Measurements from ENCODE around the gene MPP4.

The MPP4 gene

DNA sequence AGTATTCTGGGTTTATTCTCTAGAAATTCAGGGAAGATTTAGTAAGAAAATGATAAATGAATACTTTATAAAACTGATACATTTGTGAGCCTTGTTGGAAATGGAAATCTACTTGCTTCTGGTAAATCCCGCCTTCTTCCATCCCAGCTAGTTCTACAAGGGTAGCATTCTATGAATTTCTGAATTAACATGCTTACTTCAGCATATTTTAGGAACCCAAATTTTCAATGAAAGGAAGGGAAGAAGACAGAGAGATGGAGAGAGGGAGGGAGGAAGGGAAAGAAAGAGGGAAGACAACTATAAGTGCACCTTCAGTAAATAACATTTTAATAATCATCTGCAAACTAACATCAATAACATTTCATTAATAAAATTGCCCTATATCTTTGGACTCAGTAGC, 28.6 kb downstream of the MPP4 start:
- no peak for DNase-seq

- no peak for DNase-seq
Observed at GRCh38 chr2:201668402-201668910, 30.0 kb downstream of the MPP4 start.

DNA sequence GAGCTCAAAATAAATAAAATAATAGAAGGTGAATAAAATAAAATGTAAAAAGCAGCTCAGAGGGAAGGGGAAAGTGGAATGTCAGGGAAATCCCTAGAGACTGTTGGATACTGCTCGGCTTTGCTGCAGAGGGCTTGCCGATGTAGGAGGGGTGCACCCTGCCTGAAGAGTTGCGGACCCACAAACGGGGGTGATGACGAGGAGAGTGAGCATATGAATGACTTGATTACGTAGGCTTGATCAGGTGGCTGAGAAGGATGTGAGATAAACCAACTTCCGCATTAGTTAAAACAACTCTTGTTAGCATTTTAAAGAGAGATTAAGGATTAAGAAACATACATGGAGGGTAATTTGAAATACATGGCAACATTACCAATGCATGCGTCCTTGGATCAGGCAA, 34.1 kb downstream of the MPP4 start:
- DNase-seq: no peak

GRCh38 chr2:201661366-201661765, 37.1 kb downstream of the MPP4 start:
- no peak for DNase-seq

DNA sequence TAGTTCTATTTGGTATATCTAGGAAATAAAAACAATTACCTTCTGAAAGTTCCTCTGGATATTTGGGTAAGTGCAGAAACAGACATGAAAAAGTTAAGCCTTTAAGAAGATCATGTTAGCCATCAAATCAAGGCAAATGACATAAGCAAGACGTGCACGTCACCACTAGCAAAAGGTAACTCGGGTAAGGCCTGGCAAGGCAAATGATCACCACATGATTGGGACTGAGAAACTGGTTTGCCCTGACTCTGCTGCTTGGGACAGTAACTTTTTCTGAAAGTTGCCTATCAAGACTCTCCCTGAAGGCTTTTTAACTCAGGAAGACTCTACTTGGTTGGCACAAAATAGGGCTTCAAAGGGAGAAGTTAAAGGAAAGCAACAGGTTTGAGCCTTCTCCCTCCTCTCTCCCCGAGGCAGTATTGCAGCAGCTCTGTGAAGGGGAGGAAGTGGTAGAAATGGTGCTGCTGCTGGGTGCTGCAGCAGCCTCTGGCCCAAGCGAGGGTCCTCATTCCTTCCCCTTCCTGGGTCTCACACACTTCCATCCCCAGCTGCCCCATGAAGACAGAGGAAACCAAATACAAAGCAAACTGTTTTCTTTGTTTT, 38.0 kb downstream of the MPP4 start:
- no peak for DNase-seq

GRCh38 chr2:201656740-201657139, 41.7 kb downstream of the MPP4 start:
- no peak for DNase-seq

DNA sequence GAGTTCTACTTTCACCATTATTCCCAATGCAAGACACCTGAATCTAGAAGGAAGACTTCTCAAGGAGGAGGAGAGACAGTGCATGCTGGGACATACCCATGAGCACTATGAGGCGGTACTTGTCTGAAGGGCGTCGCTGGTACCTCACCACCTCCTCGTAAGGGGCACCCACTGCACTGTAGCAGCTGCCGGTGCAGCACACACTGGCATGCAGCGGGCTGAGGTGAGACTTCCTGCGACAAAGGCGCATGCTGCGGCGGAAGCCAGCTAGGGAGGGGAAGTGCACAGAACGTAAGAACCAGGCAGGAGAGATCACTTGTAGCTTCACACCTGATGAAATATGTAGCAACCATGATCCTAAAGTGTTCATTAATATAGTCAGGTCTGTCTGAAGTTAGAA, 42.3 kb downstream of the MPP4 start:
- DNase-seq: no peak

DNA sequence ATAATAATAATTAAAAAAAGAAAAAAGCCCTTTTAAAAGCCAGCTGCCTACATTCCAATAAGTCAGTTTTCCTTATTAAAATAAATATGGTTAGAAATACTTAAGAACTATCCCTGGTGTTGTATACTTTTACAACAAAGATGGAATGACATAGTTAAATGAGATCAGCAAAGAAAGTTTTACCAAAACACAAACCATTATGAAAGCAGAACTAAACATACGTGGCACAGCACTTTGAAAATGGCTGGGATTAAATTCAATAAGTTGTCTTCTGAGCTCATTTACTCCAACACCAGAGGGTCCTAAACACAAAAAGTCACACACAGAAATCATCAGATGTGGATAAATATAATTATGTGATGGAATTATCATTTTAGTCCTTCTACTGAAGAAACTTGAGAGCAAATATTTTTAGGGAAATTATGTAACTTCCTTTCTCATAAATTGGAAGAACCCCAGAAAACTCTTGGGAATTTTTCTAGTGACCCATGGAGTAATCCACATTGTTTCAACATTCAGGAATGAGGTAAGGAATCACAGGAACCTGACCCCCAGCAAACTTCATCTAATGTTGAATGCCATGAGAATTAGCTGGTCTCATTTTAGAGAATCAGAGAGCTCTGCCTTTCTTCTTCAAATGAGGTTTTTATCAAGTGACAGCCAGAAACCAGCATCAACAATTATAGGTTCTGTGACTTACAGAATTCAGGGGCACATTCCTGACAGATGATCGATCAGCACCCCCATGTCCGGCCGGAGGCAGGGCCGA, 43.6 kb downstream of the MPP4 start:
- DNase-seq: no peak

DNA sequence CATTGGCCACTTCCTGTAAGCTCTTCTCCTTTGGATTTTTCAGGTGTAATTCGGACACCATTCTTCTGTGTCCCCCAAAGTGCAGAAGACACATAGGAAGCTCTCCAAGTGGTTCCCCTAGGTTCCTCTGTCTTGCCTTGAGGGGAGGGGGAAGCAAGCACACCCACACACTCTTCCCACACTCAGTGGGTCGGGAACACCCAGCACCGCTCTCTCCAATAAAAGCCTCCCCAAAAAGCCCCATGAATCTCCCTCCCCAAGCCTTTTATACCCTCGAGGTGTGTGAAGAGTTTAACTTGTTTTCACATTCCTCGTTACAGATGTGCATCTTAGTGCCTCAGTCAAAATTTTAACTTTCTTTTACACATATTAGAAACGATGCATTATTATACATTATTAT, 45.2 kb downstream of the MPP4 start:
- DNase-seq: no peak

DNA sequence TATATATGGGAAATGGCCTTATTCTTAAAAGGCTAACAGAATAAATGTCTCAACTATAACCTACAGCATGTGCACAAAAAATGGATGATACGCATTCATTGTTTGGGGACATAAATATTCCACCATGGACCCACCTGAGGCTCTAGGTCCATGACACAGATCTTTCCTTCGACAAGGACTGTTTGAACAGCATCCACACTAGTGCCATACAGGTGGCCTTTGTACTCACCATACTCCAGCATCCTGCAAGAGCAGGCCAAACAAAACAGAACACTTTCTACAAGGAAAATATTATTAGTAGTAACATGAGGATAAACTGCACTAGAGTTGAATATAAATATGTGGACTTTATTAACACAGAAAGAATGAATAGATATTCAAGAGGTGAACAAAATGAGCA, 49.0 kb downstream of the MPP4 start:
- DNase-seq: no peak

GRCh38 chr2:201647431-201647830, 51.0 kb downstream of the MPP4 start:
- no peak for DNase-seq

- DNase-seq: no peak
Observed at GRCh38 chr2:201644001-201644400, 54.4 kb downstream of the MPP4 start.

DNA sequence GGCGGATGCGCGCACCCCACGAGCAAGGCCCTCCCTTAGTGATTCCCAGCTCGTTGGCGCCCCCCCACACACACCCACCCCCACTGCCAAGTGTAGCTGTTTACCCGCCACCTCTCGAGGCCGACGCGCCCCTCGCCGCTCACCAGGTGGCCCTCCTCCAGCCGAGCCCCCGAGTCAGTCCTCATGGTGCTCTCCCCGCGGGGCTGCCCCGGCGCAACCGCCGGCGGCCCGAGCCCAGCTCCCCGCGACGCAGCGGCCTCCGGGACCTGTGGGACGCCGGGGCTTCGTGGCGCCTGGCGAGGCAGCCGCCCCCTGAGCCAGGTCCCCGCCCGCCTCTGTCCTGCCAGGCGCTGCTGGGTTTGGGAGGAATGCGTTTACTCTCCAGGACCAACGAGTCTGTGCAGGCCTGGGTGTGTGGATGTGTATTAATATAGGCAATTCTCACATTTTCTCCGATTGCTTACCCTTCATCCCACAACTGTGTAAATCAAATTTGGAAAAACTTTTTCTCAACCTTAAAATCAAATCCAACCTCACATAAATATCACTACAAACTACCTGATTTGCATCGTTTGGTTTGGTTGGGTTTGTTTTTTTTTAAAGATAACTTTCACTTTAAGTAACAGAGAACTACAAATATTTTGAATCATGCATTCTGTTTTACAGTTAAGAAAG, 55.1 kb downstream of the MPP4 start, which contains the start of gene TMEM237:
Gene TMEM237, minus strand, starts transcription at position 288 of the 675 bp plus-strand sequence. Its CDS starts 103 bp downstream, at position 185.
- DNase-seq: peak; percentile 32

GRCh38 chr2:201642579-201643215, 55.7 kb downstream of the MPP4 start:
- DNase-seq: peak; percentile 57

DNA sequence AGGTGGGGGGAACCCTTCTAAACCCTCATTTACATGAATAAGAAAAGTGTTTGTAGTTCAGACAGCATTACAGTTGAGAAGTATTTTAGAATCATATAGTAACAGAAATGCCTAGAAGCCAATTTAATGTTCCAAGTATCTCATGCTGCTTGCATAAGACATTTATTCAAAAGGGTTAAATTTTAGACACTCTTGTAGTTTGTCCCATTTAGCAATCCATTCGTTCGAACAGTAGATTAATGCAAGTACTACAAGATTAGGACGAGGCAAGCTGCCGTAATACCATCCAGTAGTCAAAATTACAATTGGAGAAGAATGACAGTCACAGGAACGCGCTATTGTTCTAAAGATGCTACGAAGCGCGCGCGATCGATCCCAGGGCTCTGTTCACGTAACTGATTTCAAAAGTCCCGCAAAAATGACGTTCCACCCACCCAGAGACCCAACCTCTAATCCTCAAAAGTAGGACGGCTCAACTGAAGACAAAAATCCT, 56.3 kb downstream of the MPP4 start:
- DNase-seq: no peak

DNA sequence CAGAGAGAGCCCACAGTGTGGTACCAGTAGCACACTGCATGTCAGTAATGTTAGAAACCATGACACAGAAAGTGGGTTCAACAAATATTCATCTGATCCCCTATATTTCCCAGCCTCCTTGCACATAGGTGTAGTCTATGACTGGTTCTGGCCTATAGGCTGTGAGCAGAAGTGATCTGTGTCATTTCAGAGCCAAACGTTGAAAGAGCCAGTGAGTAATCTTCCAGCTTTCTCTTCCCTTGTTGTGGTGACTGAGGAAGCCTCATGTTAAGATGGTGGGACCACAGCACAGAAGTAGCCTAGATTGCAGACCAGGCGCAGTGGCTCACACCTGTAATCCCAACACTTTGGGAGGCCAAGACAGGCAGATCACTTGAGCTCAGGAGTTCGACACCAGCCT, 59.2 kb downstream of the MPP4 start:
- DNase-seq: no peak

DNA sequence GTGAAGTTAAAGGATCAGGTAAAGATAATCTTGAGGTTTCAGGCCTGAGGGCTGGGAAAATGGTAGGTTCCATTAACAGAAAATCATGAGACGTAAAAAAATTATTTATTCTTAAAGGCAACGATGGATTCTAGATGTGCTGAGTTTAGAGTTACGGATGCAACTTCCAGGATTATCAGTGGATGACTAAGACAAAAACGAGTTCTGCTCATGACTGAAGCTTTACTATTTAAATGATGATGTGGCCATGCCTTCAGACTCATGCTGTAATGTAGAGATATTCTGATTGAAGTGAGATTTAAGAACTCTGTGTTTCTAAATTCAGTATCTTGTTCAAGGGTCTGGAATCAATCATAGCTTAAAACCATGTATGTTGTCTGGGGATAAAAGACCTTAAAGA, 60.1 kb downstream of the MPP4 start:
- DNase-seq: no peak

GRCh38 chr2:201633661-201634249, 64.7 kb downstream of the MPP4 start:
- no peak for DNase-seq

- DNase-seq: no peak
Observed at GRCh38 chr2:201631041-201631440, 67.4 kb downstream of the MPP4 start.

DNA sequence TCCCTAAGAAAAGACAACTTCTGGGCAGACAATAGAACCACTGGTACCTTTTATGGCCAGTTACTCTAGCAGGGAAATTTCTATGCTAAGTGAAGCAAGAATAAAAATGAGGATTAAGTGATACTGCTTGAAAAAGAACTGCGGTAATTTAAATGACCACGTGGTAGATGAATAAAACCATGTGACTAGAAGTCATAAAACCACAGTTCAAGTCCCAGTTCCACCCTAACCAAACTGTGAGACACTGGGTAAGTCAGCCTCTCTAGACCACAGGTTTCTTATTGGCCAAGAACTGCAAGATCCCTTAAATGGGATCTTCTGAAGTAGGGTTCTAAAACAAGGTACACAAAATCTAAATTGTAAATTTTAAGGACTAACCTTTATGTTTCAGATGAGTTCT, 67.9 kb downstream of the MPP4 start:
- no peak for DNase-seq

- DNase-seq: no peak
Observed at GRCh38 chr2:201628545-201628944, 69.9 kb downstream of the MPP4 start.

DNA sequence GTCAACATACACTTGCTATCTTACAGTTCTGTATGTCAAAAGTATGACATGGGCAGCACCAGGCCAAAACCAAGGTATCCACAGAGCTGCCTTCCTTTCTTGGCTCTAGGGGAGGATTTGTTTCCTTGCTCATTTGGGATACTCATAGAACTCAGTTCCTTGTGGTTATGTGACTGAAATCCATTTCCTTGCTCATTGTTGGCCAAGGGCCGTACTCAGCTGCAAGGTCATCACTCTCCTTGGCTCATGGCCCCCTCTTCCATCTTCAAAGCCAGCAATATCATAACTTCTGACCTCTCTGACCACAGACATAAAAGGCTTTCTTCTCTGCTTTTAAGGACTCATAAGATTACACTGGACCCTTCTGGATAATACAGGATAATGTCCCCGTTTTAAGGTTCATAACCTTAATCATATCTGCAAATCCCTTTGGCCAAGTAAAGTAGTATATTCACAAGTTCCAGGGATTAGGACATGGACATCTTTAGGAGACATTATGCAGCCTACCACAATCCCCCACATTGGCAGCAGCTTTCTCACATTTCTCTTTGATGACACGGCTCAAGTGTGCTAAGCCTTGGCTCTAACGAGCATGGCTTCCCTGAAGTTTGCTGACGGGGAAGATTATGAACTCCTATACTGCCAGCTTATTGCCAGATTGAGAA, 76.0 kb downstream of the MPP4 start:
- no peak for DNase-seq
